Spleen (tissue), 13 donors: Measurements from ENCODE around the gene SMARCD3. TPM values are rescaled to one million over a fixed set of nuclear protein-coding genes. Genes with fewer than 3 reads are reported as not detected.

ENCODE experiments used
- DNase-seq: peaks from one replicate; pipeline ENCODE4 v3.0.0-alpha.2; 2020
- H3K27ac ChIP-seq, 8 donors: fragments of 200-600 bp; sonication (generic) in 7 of 8; 1 replicate in 4 of 8; 2 replicates in 4 of 8; pipeline versions ENCODE4 v1.5.0 to v1.8.0; 2016 to 2021; ENCODE audit warnings: inconsistent platforms in 4 of 8, mild to moderate bottlenecking in 4 of 8, moderate library complexity in 1 of 8
- H3K27me3 ChIP-seq, 7 donors: fragments of 200-600 bp; sonication (generic) in 6 of 7; replicated peaks in 1 of 7; 1 replicate in 4 of 7; 2 replicates in 3 of 7; pipeline versions ENCODE4 v1.5.0 to v1.8.0; 2016 to 2021; ENCODE audit warnings: inconsistent platforms in 3 of 7, mild to moderate bottlenecking in 1 of 7
- H3K36me3 ChIP-seq, 6 donors: fragments of 200-600 bp; sonication (generic) in 5 of 6; 1 replicate in 4 of 6; 2 replicates in 2 of 6; pipeline versions ENCODE4 v1.5.0 to v1.8.0; 2016 to 2021; ENCODE audit warnings: inconsistent platforms in 2 of 6
- H3K4me1 ChIP-seq, 6 donors: fragments of 200-600 bp; sonication (generic) in 5 of 6; 1 replicate in 3 of 6; 2 replicates in 3 of 6; pipeline versions ENCODE4 v1.5.0 to v1.8.0; 2016 to 2021; ENCODE audit warnings: inconsistent platforms in 3 of 6
- H3K4me3 ChIP-seq, 8 donors: fragments of 200-600 bp; sonication (generic) in 7 of 8; 1 replicate in 4 of 8; 2 replicates in 4 of 8; pipeline versions ENCODE4 v1.5.0 to v1.8.0; 2016 to 2021; ENCODE audit warnings: inconsistent platforms in 4 of 8, mild to moderate bottlenecking in 4 of 8, moderate library complexity in 2 of 8
- H3K9me3 ChIP-seq, 8 donors: fragments of 200-600 bp; sonication (generic) in 7 of 8; 1 replicate in 4 of 8; 2 replicates in 4 of 8; pipeline versions ENCODE4 v1.5.0 to v1.8.0; 2016 to 2021; ENCODE audit warnings: inconsistent platforms in 4 of 8
- POLR2A ChIP-seq, 3 donors: fragments of 450-650 bp; IDR thresholded peaks; one replicate each; pipeline ENCODE4 v1.5.1; 2017; ENCODE audit warnings: antibody characterized with exemption in 3 of 3, mild to moderate bottlenecking in 1 of 3
- POLR2AphosphoS5 ChIP-seq, 3 donors: sonication (generic); formaldehyde crosslinking; IDR thresholded peaks; one replicate each; pipeline ENCODE4 v1.5.1; 2017; ENCODE audit warnings: antibody characterized with exemption in 3 of 3
- WGBS, 5 donors: extraction: QIAGEN DNeasy Blood & Tissue Kit in 3 of 5; methylation state at CpG; one replicate each; pipeline versions ENCODE4 v1.1.5 to v1.1.7; 2013 to 2018; 5-methylcytosine and 5-hydroxymethylcytosine counted together
- intact Hi-C: fragments of 100-400 bp; cut with DNase I; formaldehyde crosslinking; loops from one replicate; pipeline ENCODE4 v1.15.0; 2023; ENCODE audit warnings: low total_unique reads
- long read RNA-seq, 2 donors: transcript quantifications; one replicate each; lab custom pipeline, GENCODE V29; 2026
- polyA plus RNA-seq, 3 donors: library from polyadenylated mRNA; stranded (reverse); fragments of 200-250 nt; gene quantifications; one replicate each; pipeline ENCODE4 v1.2.1, GENCODE V29; 2013
- total RNA-seq, 7 donors: library from RNA; depleted of rRNA in 3 of 7; stranded (reverse); fragments of >200 nt in 3 of 7; fragmentation: NEBNext Ultra II Directional in 4 of 7; extraction: Animal tissue kit (Norgen Biotek cat#: 25700) in 4 of 7; gene quantifications; one replicate each; pipeline versions ENCODE4 v1.1.0 to v1.2.1, GENCODE V29; 2016 to 2021
- TF ChIP-seq, protein P1 (sequence below), 11 experiments: fragments of 200-600 bp in 7 of 11; fragments of 450-650 bp in 4 of 11; sonication (generic) in 4 of 11; IDR thresholded peaks in 8 of 11; conservative IDR thresholded peaks in 3 of 11; 1 replicate in 7 of 11; 2 replicates in 4 of 11; pipeline versions ENCODE4 v1.4.0 to v1.8.0; 2016 to 2021; ENCODE audit warnings: antibody characterized with exemption in 11 of 11, inconsistent platforms in 4 of 11, mild to moderate bottlenecking in 1 of 11
- donor health status: healthy with polysubstance abuse.
- donor health status: DM: no; HTN: no; CAD: no; lungs with moderate emphysema.
- donor health status: DM: no; HTN: no; CAD: no.
- donor health status: Bipolar disorder and iron deficiency.
- donor health status: healthy.
- donor health status: DM: no; HTN: no; CAD: no.
- donor health status: DM: yes; HTN: yes; CAD: no.

SMARCD3 gene
- total RNA-seq (10 to 100 TPM; 12.0 to 40.2 (median 18.1) TPM), polyA plus RNA-seq (10 to 100 TPM in 2 of 3 donors, 1 to 10 TPM in 1; 8.8 to 16.2 (median 15.1) TPM)
- long read RNA-seq, donor 1, partial matches to known transcripts, result 0 of 7 reads
- long read RNA-seq, donor 1, other reads (novel, unspliced or antisense), result 0 of 7 reads
- long read RNA-seq, donor 2, partial matches to known transcripts, result 0 of 2 reads
- long read RNA-seq, donor 2, other reads (novel, unspliced or antisense), result 0 of 2 reads

DNA sequence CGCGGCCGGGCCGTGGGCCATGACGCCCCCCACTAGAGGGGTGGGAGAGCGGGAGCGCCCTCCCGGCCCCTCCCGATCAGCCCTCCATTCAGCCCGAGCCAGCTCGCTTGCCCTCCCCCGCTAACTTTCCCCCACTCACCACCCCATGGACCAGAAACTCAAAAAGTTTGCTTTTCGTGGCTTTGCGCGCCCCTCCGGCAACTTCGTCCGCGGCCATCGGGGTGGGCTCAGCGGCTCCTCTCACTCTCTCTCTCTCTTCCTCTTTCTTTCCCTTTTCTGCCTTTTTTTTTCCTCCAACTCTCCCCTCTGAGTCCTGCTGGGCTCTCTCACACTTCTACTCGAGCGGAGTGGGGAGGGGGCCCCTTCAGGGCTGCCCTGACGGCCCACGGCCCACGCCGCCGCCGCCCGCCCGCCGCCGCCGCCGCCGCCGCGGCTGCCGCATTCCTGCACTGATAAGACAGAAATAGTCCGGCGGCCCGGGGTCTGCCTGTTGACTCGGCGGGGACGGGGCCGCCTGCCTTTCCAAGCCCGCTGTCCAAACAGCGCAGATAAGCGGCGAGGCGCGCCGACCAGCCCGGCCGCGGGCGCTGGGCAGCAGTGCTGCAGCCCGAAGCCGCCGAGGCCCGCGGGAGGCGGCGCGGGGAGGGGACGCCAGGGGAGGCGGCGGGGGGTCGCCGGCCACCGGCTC lies at the start of gene SMARCD3:
SMARCD3 (minus strand) TSS at position 349 of the 688 bp plus-strand sequence; CDS start at position 217, 132 bp downstream.
- Histone ChIP-seq H3K36me3 (no peaks in the 10 kb centered on the region), H3K27ac (peak within 1 kb of the TSS in 7 of 8 donors; percentile 77 to 84 (median 79)), H3K9me3 (no peaks in the 10 kb centered on the region), H3K4me1 (peaks cover 38 to 96% (median 79%) of the 10 kb centered on the region in 6 donors), H3K27me3 (peaks cover 0 to 99% (median 10%) of the 10 kb centered on the region in 7 donors), H3K4me3 (peak within 1 kb of the TSS; percentile 25 to 76 (median 50))
- intact Hi-C loops, result loop anchor here (10.0 kb wide), 1 partner anchor 56 kb away; no protein-coding TSS in a partner anchor
- TF ChIP-seq POLR2AphosphoS5 (IDR thresholded peaks at IDR 0.05), result no peak
- TF ChIP-seq, protein P1, sequence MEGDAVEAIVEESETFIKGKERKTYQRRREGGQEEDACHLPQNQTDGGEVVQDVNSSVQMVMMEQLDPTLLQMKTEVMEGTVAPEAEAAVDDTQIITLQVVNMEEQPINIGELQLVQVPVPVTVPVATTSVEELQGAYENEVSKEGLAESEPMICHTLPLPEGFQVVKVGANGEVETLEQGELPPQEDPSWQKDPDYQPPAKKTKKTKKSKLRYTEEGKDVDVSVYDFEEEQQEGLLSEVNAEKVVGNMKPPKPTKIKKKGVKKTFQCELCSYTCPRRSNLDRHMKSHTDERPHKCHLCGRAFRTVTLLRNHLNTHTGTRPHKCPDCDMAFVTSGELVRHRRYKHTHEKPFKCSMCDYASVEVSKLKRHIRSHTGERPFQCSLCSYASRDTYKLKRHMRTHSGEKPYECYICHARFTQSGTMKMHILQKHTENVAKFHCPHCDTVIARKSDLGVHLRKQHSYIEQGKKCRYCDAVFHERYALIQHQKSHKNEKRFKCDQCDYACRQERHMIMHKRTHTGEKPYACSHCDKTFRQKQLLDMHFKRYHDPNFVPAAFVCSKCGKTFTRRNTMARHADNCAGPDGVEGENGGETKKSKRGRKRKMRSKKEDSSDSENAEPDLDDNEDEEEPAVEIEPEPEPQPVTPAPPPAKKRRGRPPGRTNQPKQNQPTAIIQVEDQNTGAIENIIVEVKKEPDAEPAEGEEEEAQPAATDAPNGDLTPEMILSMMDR (IDR thresholded peaks at IDR 0.05 in 8 of 11, conservative IDR thresholded peaks at IDR 0.05 in 3 of 11), result no peak
- no peak for TF ChIP-seq POLR2A (IDR thresholded peaks at IDR 0.05)
- peak; percentile 85 for DNase-seq
- 1% methylated on average over 42 to 71 of the region's 71 CpGs for WGBS, 5 donors

DNA sequence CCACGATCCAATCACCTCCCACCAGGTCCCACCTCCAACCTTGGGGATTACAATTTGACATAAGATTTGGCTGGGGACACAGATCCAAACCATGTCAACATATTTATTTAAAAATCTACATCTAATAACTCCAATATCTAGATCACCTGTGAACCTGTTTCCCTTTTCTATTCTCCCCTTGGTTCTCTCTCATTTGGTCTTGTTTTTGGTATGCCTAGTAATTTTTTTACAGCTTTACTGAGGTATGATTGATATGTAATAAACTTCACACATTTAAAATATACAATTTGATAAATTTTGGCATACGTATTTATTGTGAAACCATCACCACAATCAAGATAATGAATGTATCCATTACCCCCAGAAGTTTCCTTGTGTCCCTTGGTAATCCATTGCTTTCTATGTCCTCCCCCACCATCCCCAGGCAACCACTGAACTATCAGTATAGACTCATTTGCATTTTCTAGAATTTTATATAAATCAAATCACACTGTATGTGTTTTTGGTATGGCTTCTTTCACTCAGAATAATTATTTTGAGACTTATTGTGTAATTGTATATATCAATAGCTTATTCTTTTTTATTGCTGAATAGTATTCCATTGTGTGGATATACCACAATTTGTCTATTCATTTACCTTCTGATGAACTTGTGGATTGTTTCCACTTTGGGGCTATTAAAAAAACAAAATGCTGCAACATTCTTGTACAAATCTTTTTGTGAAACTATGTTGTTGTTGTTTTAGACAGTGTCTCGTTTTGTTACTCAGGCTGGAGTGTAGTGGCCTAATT lies 47.9 kb upstream of the SMARCD3 start:
- no peak overlapping the region for H3K4me3 ChIP-seq
- no peak for TF ChIP-seq POLR2A (IDR thresholded peaks at IDR 0.05)
- no peaks in the 10 kb centered on the region for H3K36me3 ChIP-seq
- H3K27ac ChIP-seq, result no peak overlapping the region
- H3K27me3 ChIP-seq, result peaks cover 0 to 16% (median 0%) of the 10 kb centered on the region in 7 donors
- intact Hi-C loops, result no loop called here
- no peak for DNase-seq
- peaks cover 0 to 17% (median 12%) of the 10 kb centered on the region in 8 donors for H3K9me3 ChIP-seq
- 46 to 61% (median 50%) methylated on average over 3 of the region's 3 CpGs for WGBS, 5 donors
- no peaks in the 10 kb centered on the region for H3K4me1 ChIP-seq

DNA sequence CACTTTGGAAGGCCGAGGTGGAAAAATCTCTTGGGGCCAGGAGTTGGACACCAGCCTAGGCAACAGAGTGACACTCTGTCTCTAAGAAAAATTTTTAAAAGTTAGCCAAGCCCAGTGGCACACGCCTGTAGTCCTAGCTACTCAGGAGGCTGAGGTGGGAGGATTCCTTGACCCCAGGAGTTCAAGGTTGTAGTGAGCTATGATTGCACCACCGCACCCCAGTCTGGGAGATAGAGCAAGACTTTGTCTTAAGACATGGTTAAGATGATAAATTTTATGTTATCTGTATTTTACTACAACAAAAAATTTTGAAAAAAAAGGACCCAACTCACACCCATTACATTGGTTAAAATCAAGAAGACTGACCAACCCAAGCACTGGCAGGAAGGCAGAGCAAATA lies 44.4 kb upstream of the SMARCD3 start:
- H3K9me3 ChIP-seq, result peaks cover 0 to 17% (median 12%) of the 10 kb centered on the region in 8 donors
- 74 to 98% (median 84%) methylated on average over 3 of the region's 3 CpGs for WGBS, 5 donors
- intact Hi-C loops, result no loop called here
- H3K27ac ChIP-seq, result no peak overlapping the region
- no peaks in the 10 kb centered on the region for H3K4me1 ChIP-seq
- no peak overlapping the region for H3K4me3 ChIP-seq
- H3K27me3 ChIP-seq, result peaks cover 0 to 5% (median 0%) of the 10 kb centered on the region in 7 donors
- no peaks in the 10 kb centered on the region for H3K36me3 ChIP-seq
- DNase-seq, result no peak
- TF ChIP-seq POLR2AphosphoS5 (IDR thresholded peaks at IDR 0.05) (no peak), POLR2A (IDR thresholded peaks at IDR 0.05) (no peak)
- TF ChIP-seq, protein P1 (IDR thresholded peaks at IDR 0.05 in 8 of 11, conservative IDR thresholded peaks at IDR 0.05 in 3 of 11), result no peak

DNA sequence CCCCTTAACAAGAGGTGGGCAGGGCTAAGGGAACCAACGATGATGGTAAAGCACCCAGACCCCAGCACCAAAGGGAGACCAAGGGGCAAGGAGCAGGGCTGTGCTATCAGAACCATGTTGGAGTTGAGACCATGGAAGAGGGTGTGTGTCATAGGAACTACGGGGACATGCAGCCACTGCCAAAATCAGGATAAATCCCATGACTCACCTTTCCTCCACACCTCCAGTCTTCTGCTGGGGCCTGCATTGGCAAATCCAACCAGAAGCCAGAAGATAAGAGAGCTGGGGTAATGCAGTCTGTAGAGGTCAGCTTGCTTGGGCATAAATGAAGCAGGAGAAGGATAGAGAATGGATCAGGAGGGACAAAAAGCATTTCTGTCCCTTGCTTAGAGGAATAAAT lies 42.7 kb upstream of the SMARCD3 start:
- peaks cover 0 to 5% (median 0%) of the 10 kb centered on the region in 7 donors for H3K27me3 ChIP-seq
- H3K4me1 ChIP-seq, result no peaks in the 10 kb centered on the region
- WGBS, 5 donors, result 67 to 91% (median 77%) methylated on average over 2 of the region's 2 CpGs
- H3K4me3 ChIP-seq, result no peak overlapping the region
- DNase-seq, result no peak
- no peak overlapping the region for H3K27ac ChIP-seq
- intact Hi-C loops, result no loop called here
- no peak for TF ChIP-seq POLR2AphosphoS5 (IDR thresholded peaks at IDR 0.05)
- TF ChIP-seq, protein P1 (IDR thresholded peaks at IDR 0.05 in 8 of 11, conservative IDR thresholded peaks at IDR 0.05 in 3 of 11), result no peak
- TF ChIP-seq POLR2A (IDR thresholded peaks at IDR 0.05), result no peak
- H3K9me3 ChIP-seq, result peaks cover 0 to 8% (median 6%) of the 10 kb centered on the region in 8 donors
- no peaks in the 10 kb centered on the region for H3K36me3 ChIP-seq
